HL-60/S4 (cell line): ENCODE results near the gene CSKMT.
"Not testable (repeated sequence)": the region's sequence is repeated elsewhere in the genome, so short reads cannot be mapped to it uniquely, and the experiment has no call there.

ENCODE experiments used
- in situ Hi-C: fragments of 300-500 bp; cut with MboI; formaldehyde crosslinking; loops from 2 replicates; pipeline ENCODE4 v1.14.3; 2022; ENCODE audit warnings: low sequenced_read_pairs

Gene CSKMT

GRCh38 chr11:62654297-62654696 is 10.8 kb upstream of the CSKMT start:
- in situ Hi-C loops: no loop called here

- in situ Hi-C loops: no loop called here
Measured at GRCh38 chr11:62656796-62657429, 8.2 kb upstream of the CSKMT start.

DNA sequence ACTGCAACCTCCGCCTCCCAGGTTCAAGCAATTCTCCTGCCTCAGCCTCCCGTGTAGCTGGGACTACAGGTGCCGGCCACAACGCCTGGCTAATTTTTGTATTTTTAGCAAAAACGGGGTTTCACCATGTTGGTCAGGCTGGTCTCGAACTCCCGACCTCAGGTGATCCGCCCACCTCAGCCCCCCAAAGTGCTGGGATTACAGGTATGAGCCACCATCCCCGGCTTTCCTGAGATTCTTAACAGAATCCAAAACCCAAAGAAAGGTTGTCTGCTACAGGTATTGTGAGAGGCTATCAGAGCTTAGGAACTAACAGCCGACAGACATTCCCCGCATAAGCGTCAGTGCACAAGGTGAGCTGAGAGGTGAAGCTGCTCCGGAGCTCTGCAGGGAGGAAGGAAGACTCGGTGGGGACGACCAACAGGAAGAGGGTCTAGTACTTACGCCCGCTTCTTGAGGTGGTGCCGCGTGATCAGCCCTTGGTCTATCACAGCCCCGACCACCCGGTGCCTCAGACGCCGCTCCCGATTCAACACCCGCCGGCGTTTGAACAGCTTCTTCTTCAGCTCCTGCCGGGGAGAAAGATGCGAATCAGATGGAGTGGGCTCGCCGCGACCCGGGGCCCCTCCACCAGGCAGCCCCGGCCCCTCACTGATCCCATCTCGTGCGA is 572 bp upstream of the CSKMT start:
- in situ Hi-C loops: no loop called here

- in situ Hi-C loops: no loop called here
Measured at GRCh38 chr11:62665599-62666258, 617 bp downstream of the CSKMT start.

DNA sequence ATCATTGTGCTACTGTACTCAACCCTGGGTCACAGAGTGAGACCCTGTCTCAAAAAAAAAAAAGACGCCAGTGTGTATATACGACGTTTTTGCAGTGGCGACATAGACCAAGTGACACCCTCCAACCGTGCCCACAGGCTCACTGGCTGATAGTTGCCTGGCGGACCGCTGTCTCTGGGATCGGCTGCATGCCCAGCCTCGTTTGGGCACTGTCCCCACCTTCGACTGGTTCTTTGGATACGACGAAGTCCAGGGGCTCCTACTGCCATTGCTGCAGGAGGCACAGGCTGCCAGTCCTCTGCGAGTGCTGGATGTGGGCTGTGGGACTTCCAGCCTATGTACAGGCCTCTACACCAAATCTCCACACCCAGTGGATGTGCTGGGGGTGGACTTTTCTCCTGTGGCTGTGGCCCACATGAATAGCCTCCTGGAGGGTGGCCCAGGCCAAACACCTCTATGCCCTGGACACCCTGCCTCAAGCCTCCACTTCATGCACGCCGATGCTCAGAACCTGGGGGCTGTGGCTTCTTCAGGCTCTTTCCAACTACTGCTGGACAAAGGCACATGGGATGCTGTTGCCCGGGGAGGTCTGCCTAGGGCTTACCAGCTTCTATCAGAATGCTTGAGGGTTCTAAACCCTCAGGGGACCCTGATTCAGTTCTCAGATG is 1.3 kb downstream of the CSKMT start:
- in situ Hi-C loops: no loop called here

DNA sequence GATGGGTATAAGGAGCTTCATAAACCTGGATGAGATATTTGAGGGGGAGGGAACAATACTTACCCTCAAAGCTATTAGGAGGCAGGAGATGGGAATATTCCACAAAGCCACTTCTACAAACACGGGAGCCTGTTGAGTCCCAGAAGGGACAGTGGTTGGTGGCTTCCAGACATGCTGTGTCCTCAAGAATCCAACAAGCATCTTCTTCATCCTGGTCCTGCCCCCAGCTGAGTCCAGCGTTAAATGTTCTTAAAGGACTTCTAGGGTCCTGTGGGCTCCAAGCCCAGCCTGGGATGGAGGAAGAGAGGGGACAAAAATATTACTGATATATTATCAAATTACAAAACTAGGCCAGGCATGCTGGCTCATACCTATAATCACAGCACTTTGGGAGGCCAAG is 2.3 kb downstream of the CSKMT start:
- in situ Hi-C loops: no loop called here

DNA sequence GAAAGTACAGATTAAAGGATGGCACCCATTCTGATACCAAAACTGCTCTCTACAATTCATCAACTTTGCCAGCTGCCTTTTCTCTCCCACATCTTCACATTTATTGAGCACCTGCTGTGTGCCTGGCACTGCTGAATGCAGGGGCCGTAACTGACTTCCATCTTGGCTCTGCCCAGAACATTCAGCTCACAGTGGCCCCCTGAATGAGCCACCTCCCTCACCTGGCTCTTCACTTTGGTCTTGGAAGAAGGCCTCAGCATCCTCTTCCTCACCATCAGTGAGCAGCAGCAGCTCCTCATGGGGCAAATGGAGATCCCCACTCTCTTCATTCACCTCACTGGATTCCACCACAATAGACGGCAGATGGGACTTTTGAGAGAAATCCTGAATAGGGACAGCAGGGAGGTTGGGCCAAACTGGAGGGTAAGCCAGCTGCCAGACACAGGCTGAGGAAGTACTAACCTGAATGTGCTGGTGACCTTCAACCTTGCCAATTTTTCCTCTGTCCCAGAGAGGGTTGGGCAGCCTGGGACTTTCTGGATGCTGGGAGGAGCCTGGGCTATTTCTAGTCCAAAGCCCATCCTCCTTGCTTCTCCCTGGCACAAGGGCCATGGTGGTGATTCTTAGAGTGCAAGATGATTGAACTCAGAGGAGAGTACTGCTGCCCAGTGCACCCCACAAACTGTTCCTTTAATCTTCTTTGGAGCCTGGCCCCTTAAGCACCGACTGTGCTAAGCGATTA is 4.5 kb downstream of the CSKMT start:
- in situ Hi-C loops: no loop called here

GRCh38 chr11:62671236-62671607 is 6.1 kb downstream of the CSKMT start:
- in situ Hi-C loops: no loop called here

DNA sequence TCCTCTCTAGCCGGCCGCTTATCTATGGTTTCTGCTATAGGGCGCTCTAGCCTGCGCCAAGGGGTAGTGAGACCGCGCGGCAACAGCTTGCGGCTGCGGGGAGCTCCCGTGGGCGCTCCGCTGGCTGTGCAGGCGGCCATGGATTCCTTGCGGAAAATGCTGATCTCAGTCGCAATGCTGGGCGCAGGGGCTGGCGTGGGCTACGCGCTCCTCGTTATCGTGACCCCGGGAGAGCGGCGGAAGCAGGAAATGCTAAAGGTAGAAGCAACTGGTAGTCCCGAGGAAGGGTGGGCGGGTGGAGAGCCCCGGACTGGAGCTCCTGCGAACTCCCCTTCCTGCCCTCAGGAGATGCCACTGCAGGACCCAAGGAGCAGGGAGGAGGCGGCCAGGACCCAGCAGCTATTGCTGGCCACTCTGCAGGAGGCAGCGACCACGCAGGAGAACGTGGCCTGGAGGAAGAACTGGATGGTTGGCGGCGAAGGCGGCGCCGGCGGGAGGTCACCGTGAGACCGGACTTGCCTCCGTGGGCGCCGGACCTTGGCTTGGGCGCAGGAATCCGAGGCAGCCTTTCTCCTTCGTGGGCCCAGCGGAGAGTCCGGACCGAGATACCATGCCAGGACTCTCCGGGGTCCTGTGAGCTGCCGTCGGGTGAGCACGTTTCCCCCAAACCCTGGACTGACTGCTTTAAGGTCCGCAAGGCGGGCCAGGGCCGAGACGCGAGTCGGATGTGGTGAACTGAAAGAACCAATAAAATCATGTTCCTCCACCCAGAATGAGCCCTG is 6.7 kb downstream of the CSKMT start, which contains the start of the genes LBHD1 and UQCC3:
TSS of gene LBHD1 (minus strand) at position 660 of the 782 bp plus-strand sequence. CDS start 2,236 bp downstream, outside the sequence.
TSS of gene UQCC3 (plus strand) at position 66 of the 782 bp plus-strand sequence. CDS start at position 139, 73 bp downstream.
- in situ Hi-C loops: no loop called here

DNA sequence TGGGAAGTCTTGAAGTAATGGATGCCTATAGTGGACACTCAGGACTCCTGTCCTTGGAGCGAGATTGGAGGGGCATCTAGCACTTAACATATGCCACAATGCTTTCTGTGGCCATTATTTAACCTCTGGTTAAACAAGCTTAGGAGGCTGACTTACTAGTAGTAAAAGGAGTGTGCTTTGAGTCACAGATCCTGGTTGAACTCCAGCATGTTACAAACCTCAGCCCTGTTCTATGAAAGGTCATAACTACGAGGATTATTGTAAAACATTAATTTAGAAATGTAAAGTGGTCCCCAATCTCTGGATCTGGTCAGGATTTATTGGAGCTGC is 8.0 kb downstream of the CSKMT start:
- in situ Hi-C loops: no loop called here

DNA sequence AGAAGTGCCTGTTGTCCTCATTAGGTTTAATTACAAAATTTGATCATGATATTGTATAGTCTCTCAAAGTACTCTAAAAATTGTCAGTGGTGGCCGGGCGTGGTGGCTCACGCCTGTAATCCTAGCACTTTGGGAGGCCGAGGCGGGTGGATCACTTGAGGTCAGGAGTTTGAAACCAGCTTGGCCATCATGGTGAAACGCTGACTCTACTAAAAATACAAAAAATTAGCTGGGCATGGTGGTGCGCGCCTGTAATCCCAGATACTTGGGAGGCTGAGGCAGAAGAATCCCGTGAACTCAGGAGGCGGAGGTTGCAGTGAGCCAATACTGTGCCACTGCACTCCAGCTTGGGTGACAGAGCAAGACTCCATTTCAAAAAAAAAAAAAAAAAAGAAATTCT is 10.3 kb downstream of the CSKMT start:
- in situ Hi-C loops: not testable (repeated sequence)

DNA sequence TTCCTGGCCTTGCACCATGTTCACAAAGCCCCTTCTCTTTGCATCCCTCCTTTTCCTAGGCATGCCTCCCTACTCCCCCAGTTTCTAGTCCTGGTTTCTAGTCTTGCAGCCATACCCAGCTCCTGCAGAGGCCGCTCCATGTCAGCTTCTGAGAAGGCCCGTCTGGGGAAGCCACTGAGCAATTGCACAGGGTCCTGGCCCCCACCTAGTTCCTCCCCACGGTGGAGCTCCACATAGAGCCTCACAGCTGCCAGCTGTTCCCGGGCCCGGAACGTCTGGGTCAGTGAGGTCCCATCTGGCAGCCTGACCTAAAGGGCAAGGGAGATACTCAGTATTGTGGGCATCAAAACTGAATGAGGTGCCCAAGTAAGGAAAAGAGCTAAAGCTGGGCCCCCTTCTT is 11.6 kb downstream of the CSKMT start:
- in situ Hi-C loops: no loop called here

DNA sequence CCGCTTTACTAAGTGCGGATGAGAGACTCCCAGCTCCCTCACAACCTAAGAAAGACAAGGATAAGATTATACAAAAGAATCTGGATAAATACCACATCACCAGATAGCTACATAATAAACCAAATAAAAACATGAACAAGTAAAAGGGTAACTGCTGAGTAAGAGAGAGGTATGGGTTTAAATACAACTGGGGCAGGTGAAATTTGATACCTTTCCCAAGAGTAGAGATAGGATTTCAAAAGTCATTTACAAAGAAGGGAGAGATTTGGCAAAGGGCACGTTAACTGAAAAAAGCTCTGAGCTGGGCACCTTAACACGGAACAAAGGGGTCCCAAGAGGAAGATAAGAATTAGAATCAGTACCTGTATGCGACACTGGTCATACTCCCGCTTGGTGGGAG is 12.0 kb downstream of the CSKMT start:
- in situ Hi-C loops: no loop called here

DNA sequence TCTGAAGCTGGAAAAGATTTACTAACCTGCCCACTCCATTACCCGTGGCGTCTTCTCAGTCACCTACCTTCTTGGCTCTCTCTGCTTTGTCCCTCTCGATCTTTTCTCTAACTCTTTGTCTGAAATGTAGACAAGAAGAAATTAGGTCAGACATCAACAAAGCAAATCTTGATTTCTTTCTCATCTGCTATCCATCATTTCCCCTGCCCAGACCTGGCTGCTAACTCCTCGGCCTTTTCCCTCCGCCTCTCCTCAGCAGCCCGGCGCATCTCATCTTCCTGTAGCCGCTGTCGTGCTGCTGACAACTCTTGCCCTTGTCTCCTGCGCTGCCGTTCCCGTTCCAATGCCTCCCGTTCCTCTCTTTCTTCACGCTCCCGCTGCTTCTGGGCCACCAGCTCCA is 12.6 kb downstream of the CSKMT start:
- in situ Hi-C loops: no loop called here

GRCh38 chr11:62678433-62678769 is 13.3 kb downstream of the CSKMT start:
- in situ Hi-C loops: no loop called here

GRCh38 chr11:62678770-62679696 is 13.9 kb downstream of the CSKMT start, which contains the start of gene UBXN1:
Gene UBXN1 (minus strand): TSS chr11:62679073. CDS start chr11:62678923, 150 bp downstream.
- in situ Hi-C loops: no loop called here

GRCh38 chr11:62680825-62681240 is 15.7 kb downstream of the CSKMT start:
- in situ Hi-C loops: no loop called here

DNA sequence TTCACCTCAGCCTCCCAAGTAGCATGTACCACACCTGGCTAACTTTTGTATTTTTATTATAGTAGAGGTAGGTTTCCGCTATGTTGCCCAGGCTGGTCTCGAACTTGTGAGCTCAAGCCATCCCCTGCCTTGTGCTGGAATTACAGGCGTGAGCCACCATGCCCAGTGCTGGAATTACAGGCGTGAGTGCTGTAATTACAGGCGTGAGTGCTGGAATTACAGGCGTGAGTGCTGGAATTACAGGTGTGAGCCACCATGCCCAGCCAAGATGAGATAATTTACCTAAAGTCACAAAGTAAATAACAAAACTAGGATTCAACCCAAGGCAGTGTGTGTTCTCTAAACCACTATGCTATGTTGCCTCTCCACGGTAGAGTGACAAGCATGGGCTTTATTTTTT is 17.4 kb downstream of the CSKMT start:
- in situ Hi-C loops: no loop called here
